Breast epithelium (tissue), 3 donors: Measurements from ENCODE around the gene CREB3L4.

Source experiments
- POLR2A ChIP-seq: fragments of 450-650 bp; IDR thresholded peaks from one replicate; pipeline ENCODE4 v1.6.1; 2016; ENCODE audit warnings: antibody characterized with exemption, mild to moderate bottlenecking, moderate library complexity
- POLR2AphosphoS5 ChIP-seq, 3 donors: sonication (generic); formaldehyde crosslinking; IDR thresholded peaks; one replicate each; pipeline ENCODE4 v1.6.1; 2017; ENCODE audit warnings: antibody characterized with exemption in 3 of 3
- TF ChIP-seq, protein P1 (sequence below), 3 donors: fragments of 450-650 bp; IDR thresholded peaks; one replicate each; pipeline ENCODE4 v1.5.1; 2016 to 2017; ENCODE audit warnings: antibody characterized with exemption in 3 of 3, mild to moderate bottlenecking in 3 of 3, moderate library complexity in 3 of 3

DNA sequence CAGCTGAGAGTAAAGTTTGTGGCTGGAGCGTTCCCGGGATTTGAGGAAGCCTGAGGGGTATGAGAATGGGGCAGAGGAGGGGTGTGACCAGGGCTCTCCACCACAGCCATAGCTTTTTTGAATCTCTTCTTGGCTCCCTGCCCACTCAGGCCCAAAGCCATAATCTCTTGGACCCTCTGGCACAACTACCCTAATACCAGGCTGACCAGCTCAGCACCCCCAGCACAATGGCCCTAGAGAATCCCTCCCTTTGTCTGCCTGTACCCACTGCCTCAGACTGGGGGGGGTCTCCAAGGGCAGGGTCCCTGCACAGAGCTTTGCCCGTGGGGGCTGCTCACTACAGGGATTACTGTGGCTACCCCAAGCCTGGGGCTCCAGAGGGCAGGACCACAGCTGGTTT is 28.7 kb upstream of the CREB3L4 start:
- TF ChIP-seq, protein P1, sequence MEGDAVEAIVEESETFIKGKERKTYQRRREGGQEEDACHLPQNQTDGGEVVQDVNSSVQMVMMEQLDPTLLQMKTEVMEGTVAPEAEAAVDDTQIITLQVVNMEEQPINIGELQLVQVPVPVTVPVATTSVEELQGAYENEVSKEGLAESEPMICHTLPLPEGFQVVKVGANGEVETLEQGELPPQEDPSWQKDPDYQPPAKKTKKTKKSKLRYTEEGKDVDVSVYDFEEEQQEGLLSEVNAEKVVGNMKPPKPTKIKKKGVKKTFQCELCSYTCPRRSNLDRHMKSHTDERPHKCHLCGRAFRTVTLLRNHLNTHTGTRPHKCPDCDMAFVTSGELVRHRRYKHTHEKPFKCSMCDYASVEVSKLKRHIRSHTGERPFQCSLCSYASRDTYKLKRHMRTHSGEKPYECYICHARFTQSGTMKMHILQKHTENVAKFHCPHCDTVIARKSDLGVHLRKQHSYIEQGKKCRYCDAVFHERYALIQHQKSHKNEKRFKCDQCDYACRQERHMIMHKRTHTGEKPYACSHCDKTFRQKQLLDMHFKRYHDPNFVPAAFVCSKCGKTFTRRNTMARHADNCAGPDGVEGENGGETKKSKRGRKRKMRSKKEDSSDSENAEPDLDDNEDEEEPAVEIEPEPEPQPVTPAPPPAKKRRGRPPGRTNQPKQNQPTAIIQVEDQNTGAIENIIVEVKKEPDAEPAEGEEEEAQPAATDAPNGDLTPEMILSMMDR (IDR thresholded peaks at IDR 0.05): no peak
- no peak for TF ChIP-seq POLR2A
- no peak for TF ChIP-seq POLR2AphosphoS5 (IDR thresholded peaks at IDR 0.05)
